Testis (tissue), 2 donors: Measurements from ENCODE around the gene ZNF362.

Experiments used
- CTCF ChIP-seq, 3 experiments: fragments of 450-650 bp in 2 of 3; fragments of 200-600 bp in 1 of 3; sonication (generic) in 1 of 3; IDR thresholded peaks; one replicate each; pipeline ENCODE4 v1.5.1; 2016 to 2019; ENCODE audit warnings: antibody characterized with exemption in 3 of 3, mild to moderate bottlenecking in 2 of 3, moderate library complexity in 1 of 3
- POLR2A ChIP-seq: fragments of 450-650 bp; IDR thresholded peaks from one replicate; pipeline ENCODE4 v1.6.1; 2017; ENCODE audit warnings: antibody characterized with exemption, mild to moderate bottlenecking, moderate library complexity

GRCh38 chr1:33255347-33256220 lies 708 bp upstream of the ZNF362 start:
- TF ChIP-seq CTCF (IDR thresholded peaks at IDR 0.05) (no peak), POLR2A (no peak)
